Measurements from ENCODE around the gene PAPPA.

Gene PAPPA

DNA sequence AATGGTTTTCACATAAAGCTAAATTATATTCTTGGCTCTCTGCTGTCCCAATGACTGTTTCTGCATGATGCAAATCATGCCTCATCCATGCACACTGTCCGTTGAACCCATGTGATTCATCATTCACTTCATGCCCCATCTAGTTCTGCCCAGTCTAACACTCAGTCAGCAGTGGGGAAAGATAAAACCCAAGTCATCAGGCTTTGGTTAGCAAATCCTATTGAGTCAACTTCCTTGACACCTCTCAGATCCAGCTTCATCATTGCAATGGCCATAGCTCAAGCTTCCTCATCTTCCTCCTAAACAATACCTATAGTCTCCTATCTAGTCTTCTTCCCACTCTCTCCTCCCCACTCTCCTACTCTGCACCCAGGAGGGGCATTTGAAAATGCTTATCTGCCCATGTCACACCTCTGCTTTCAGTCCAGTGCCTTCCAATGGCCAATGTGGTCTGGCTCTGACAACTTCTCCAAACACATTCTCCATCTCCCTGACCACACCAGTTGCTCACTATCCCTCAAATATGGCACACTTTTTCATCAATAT lies 267.5 kb downstream of the PAPPA start:
- H3K27ac ChIP-seq, result no peak overlapping the region
- no peaks in the 10 kb centered on the region for H3K4me1 ChIP-seq
- H3K36me3 ChIP-seq, result peaks cover 0 to 6% (median 0%) of the 10 kb centered on the region in 3 donors
- TF ChIP-seq CTCF (IDR thresholded peaks at IDR 0.05), result no peak
- no peaks in the 10 kb centered on the region for H3K9me3 ChIP-seq
- H3K4me3 ChIP-seq, result no peak overlapping the region
- intact Hi-C loops (cut with DNase I; ENCODE audit: low total_unique reads), result no loop called here
- DNase-seq, result no peak
- no peaks in the 10 kb centered on the region for H3K27me3 ChIP-seq

DNA sequence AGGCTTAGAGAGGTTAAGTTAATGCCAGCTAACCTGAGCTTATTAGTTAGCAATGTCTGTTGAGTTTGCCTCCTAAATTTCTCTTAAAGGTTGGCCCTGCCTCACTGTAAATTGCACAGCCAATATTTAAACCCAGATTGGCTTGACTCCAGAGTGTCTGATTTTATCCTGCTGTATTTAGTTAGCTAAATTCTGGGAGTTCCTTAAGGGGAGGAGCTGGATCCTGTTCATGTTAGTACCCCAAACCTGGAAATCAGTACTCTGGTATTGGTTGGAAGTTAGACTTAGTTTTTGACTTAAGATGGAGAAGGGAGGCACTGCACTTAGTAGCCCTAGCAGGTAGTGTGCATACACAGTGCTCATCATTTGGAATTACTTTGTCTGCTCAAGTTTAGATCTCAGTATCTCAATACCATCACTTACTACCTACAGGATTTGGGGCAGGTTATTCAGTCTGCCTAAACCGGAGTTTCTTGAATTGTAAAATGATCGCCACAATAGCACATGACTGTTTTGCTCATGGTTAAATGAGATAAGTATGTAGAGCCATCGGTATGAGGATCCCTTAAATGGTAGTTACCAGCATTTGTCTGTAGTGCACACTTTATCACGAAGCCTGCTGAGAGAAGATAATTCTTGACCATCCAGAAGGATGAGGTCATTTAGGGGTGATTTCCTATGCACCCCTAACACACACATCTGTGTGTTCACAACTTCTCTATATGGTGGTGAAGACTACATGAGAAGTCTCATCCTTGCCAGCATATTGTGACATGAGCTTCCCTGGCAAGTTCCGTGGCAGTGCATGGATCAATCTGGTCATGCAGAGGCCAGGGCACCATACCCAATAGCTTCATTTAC lies 268.8 kb downstream of the PAPPA start:
- Histone ChIP-seq H3K4me1 (no peaks in the 10 kb centered on the region), H3K4me3 (no peak overlapping the region), H3K36me3 (peaks cover 0 to 6% (median 0%) of the 10 kb centered on the region in 3 donors), H3K27me3 (no peaks in the 10 kb centered on the region), H3K9me3 (no peaks in the 10 kb centered on the region), H3K27ac (no peak overlapping the region)
- intact Hi-C loops (cut with DNase I; ENCODE audit: low total_unique reads), result no loop called here
- no peak for DNase-seq
- no peak for TF ChIP-seq CTCF (IDR thresholded peaks at IDR 0.05)

- Histone ChIP-seq H3K9me3 (no peaks in the 10 kb centered on the region), H3K27ac (no peak overlapping the region), H3K36me3 (peaks cover 0 to 6% (median 0%) of the 10 kb centered on the region in 3 donors), H3K4me1 (no peaks in the 10 kb centered on the region), H3K4me3 (no peak overlapping the region), H3K27me3 (no peaks in the 10 kb centered on the region)
- no peak for DNase-seq
- TF ChIP-seq CTCF (IDR thresholded peaks at IDR 0.05), result no peak
- intact Hi-C loops (cut with DNase I; ENCODE audit: low total_unique reads), result no loop called here
Measured at GRCh38 chr9:116423149-116423548, 269.6 kb downstream of the PAPPA start.

DNA sequence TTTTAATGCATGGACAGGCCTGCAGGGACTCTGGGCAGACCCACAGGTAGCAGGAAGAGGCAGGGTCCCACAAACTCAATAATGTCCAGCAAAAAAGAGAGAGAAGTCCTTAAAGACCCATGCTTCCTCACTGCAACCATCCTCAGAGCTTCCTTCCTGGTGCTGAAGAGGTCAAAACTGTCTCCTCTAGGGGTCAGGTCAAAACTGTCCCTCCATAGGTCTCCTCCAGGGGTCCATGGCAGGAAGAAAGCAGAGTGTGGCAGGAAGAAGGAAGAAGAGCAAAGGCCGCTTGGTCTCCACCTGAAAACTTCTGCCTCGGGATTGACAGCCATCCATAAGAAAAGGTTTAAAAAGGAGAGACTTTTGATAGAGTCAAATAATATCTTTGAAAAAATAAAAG lies 271.7 kb downstream of the PAPPA start:
- DNase-seq, result no peak
- Histone ChIP-seq H3K4me3 (no peak overlapping the region), H3K27me3 (no peaks in the 10 kb centered on the region), H3K27ac (no peak overlapping the region), H3K9me3 (no peaks in the 10 kb centered on the region), H3K4me1 (no peaks in the 10 kb centered on the region), H3K36me3 (peaks cover 0 to 6% (median 0%) of the 10 kb centered on the region in 3 donors)
- TF ChIP-seq CTCF (IDR thresholded peaks at IDR 0.05), result no peak
- intact Hi-C loops (cut with DNase I; ENCODE audit: low total_unique reads), result no loop called here

DNA sequence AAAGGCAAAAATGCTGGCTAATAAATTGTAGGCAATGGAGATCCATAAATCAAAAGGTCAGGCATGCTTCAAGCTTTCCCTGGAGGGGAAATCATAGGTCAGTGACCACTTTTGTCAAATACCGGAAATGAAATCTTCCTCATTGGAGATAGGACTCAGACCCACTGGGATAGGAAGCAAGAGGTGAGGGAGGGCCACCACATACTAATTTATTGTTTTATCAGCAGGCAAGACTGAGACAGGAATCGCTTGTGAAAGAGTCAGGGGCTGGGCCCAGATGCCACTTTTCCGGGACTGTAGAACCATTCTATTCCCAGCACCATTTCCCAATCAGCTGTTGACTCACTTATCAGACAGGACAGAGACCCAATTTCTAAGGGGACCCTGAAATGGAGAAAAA lies 277.3 kb downstream of the PAPPA start:
- Histone ChIP-seq H3K9me3 (no peaks in the 10 kb centered on the region), H3K27ac (no peak overlapping the region), H3K4me3 (no peak overlapping the region), H3K36me3 (no peaks in the 10 kb centered on the region), H3K4me1 (no peaks in the 10 kb centered on the region), H3K27me3 (no peaks in the 10 kb centered on the region)
- no peak for TF ChIP-seq CTCF (IDR thresholded peaks at IDR 0.05)
- DNase-seq, result no peak
- intact Hi-C loops (cut with DNase I; ENCODE audit: low total_unique reads), result no loop called here
